Measurements from ENCODE around the gene EFCAB6.

EFCAB6 gene

DNA sequence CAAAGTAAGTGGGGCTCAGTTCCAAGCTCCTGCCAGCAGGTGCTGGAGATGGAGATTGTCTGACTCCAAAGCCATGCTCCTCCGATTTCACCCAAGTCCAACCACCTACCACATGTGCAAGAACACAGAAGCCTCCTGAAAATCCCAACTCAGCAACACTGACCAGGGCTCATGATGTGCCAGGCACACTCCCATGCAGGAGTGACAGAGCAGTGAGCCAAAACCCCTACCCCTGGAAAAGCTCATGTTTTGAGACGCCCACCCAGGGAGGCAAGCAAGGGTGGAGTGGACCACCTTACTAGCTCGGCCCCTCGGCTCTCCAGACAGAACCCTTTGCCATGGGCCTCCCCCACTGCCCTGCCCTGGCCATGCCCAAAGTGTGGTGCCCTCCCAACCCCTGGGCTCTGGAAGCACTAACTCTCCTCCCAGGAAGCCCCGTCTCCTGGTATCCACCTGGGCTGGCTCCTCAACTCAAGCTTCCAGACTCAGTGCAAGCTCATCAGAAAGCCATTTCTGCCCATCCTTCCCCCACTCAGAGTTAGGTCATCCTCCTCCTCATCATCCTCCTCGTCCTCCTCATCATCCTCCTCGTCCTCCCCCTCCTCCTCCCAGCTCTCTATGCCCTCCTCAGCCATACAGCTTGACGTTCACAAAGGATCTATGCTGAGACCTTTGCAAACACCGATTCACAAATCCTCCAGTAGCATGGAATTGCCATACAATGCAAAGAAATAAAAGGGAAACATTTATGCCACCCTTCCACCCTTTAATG, 245.4 kb downstream of the EFCAB6 start:
- TF ChIP-seq, protein P1, sequence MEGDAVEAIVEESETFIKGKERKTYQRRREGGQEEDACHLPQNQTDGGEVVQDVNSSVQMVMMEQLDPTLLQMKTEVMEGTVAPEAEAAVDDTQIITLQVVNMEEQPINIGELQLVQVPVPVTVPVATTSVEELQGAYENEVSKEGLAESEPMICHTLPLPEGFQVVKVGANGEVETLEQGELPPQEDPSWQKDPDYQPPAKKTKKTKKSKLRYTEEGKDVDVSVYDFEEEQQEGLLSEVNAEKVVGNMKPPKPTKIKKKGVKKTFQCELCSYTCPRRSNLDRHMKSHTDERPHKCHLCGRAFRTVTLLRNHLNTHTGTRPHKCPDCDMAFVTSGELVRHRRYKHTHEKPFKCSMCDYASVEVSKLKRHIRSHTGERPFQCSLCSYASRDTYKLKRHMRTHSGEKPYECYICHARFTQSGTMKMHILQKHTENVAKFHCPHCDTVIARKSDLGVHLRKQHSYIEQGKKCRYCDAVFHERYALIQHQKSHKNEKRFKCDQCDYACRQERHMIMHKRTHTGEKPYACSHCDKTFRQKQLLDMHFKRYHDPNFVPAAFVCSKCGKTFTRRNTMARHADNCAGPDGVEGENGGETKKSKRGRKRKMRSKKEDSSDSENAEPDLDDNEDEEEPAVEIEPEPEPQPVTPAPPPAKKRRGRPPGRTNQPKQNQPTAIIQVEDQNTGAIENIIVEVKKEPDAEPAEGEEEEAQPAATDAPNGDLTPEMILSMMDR (IDR thresholded peaks at IDR 0.05; ENCODE audit: extremely low read depth, missing control alignments), result no peak
- DNase-seq (ENCODE audit: low spot score), result no peak

DNA sequence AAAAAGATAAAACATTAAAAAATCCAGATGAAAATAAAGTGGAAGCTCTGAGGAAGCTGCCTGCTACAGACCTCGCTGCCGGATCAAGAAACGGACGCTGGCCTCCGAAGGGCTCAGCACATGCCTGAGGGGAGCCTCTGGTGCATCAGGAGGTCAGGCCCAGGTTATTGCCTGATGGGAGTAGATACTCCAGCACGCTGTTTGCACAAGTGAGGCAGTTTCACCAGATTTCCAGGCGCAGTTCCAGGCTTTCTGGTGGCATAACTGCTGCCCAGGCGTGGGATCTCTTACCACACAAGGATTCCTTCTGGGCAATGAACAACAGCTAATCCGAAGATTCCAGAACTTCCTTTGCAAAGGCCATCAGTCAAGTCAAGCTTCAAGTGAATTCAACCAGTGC, 246.1 kb downstream of the EFCAB6 start:
- TF ChIP-seq, protein P1 (IDR thresholded peaks at IDR 0.05; ENCODE audit: extremely low read depth, missing control alignments), result no peak
- DNase-seq (ENCODE audit: low spot score), result no peak

DNA sequence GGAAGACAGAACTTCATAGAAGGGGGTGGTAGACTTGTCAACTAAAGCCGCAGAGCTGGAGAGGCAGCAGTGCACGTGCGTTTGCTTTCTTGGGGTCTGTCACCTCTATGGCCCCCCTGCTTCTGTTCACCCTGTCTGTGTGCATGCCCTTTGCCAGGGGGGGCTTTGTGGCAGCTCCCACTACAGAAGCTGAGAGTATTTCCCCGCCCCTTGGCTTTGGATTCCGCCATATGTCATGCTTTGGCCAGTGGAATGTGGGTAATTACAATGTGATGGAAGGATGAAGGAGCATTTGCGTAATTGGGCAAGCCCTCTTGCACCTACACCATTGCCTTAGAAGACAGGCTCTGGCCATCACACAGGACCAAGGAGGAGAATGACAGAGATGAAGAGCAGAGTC, 247.2 kb downstream of the EFCAB6 start:
- TF ChIP-seq, protein P1 (IDR thresholded peaks at IDR 0.05; ENCODE audit: extremely low read depth, missing control alignments), result no peak
- no peak for DNase-seq (ENCODE audit: low spot score)

DNA sequence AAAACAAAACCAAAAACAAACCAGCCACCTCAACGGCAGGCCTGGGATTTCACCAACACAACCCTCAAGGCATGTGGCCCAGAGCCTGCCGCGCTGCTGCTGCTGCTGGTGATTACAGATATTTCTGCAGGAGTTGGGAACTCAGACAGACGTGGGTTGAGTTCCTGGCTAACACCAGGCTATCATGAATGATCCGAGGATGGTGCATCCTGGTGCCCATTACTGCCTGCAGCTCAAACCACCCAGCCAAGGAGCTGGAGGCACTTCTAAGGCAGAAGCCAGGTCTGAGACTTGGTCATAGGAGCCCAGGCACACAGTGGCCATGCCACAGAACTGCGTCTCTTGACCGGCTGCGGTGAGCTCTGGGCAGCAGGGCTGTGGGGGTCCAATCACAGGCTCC, 248.5 kb downstream of the EFCAB6 start:
- TF ChIP-seq, protein P1 (IDR thresholded peaks at IDR 0.05; ENCODE audit: extremely low read depth, missing control alignments), result no peak

DNA sequence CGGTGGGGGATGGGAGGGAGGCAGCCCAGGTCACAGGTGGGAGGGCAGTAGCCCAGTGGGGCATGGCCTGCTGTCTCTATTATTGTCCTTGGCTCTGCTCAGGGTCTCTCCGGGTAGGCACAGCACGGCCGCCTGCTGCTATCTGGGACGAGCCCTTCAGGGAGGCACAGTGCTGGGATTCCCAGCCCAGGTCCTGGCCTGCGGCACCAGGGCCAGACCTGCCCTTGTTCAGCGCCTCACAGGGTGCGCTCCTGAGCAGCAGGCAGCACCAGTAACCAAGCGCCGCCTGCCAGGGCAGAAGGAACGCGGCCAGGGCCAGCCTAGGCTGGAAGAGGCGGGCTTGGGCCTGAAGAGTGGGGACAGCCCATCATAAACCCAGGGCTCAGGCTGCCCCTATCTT, 249.3 kb downstream of the EFCAB6 start:
- DNase-seq (ENCODE audit: low spot score), result no peak
- TF ChIP-seq, protein P1 (IDR thresholded peaks at IDR 0.05; ENCODE audit: extremely low read depth, missing control alignments), result no peak

More for the DNA sequence above, 248.5 kb downstream of the EFCAB6 start:
- no peak for DNase-seq (ENCODE audit: low spot score)

DNA sequence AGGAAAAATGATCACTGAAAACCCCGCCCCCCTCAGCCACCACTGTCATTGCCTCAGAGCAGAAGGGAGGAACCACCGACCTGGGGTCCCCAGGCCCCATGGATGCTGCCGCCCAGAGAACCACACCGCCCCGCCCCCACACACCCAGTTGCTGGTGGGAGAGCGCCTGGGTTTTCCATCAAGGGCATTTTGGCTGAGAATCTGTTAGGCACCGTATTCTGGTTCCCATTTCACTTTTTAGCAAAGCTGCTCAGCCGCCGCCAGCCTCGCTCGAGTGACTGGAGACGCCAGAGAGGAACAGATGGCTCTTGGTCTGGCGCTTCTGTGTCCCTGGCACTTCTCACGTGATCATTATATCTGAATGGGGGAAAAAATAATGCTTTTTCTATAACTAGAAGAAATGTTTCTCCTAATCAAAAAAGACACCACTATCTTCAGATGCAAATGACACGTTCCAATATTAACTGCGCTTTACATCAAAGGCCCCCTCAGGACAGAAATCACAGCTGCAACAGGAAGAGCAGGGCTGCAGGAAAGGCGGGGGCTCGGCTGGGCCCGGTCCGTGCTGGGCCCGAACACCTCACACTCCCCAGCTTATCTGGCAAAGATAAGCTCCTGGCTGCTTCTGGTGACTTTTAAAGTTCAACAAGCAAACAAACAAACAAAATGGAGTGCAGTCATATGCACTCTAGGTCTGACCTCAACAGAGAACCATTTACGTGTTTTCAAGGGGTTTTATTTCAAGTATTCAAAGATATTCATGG, 250.5 kb downstream of the EFCAB6 start:
- TF ChIP-seq, protein P1 (IDR thresholded peaks at IDR 0.05; ENCODE audit: extremely low read depth, missing control alignments), result no peak
- DNase-seq (ENCODE audit: low spot score), result no peak

DNA sequence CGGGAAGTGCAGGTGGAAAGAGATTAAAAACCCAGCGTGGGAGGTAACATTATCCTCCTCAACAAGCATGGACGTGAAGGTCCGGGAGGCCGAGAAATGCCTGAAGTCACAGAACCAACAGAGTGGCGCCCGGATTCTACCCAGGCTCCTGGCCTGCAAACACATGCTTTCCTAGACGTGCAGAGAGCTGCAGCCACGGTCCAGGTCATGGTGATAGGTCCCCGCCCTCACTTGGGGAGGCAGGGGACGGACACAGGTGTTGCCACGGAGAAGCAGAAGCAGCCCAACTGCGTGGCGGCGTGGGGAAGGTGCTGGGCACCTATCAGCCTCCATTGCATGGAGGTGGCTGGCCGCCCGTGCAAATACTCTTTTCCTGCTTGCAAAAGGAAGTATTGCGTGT, 251.5 kb downstream of the EFCAB6 start:
- no peak for DNase-seq (ENCODE audit: low spot score)
- TF ChIP-seq, protein P1 (IDR thresholded peaks at IDR 0.05; ENCODE audit: extremely low read depth, missing control alignments), result no peak

Data from GM20000 (cell line).